Cardiac muscle cell (in vitro differentiated cells and primary cell): ENCODE results near the gene TSPAN32. TPM values are rescaled to one million over a fixed set of nuclear protein-coding genes. Genes with fewer than 3 reads are reported as not detected.

ENCODE experiments used
- DNase-seq, 2 donors: peaks; one replicate each; pipeline versions ENCODE4 v3.0.0 to v3.0.0-alpha.2; 2010 to 2017; ENCODE audit warnings: low read depth in 1 of 2, low spot score in 1 of 2
- H3K27ac ChIP-seq: fragments of 200-600 bp; sonication (generic); 2 replicates; pipeline ENCODE4 v1.5.1; 2016
- H3K27me3 ChIP-seq: fragments of 200-600 bp; sonication (generic); 2 replicates; pipeline ENCODE4 v1.6.0; 2016; ENCODE audit warnings: control low read depth
- H3K36me3 ChIP-seq: fragments of 200-600 bp; sonication (generic); 2 replicates; pipeline ENCODE4 v1.5.1; 2016; ENCODE audit warnings: control low read depth
- H3K4me1 ChIP-seq: fragments of 200-600 bp; sonication (generic); 2 replicates; pipeline ENCODE4 v1.8.1; 2017; ENCODE audit warnings: low read depth, mild to moderate bottlenecking, mixed run types
- H3K4me3 ChIP-seq: fragments of 200-600 bp; sonication (generic); 2 replicates; pipeline ENCODE4 v1.5.1; 2016; ENCODE audit warnings: mild to moderate bottlenecking
- H3K9me3 ChIP-seq: fragments of 200-600 bp; sonication (generic); 2 replicates; pipeline ENCODE4 v1.5.1; 2017; ENCODE audit warnings: low read depth, mild to moderate bottlenecking, control low read depth
- CTCF ChIP-seq: IDR thresholded peaks from 2 replicates; pipeline ENCODE4 v1.5.1; 2012; ENCODE audit warnings: low read depth, mild to moderate bottlenecking, low read length
- polyA plus RNA-seq: library from polyadenylated mRNA; unstranded; fragments of >200 nt; fragmentation: Nextera tagmentation; extraction: Ambion mirVana; gene quantifications from 2 replicates; pipeline ENCODE4 v1.2.1, GENCODE V29; 2016
- total RNA-seq: library from RNA; depleted of rRNA; stranded (reverse); fragments of >200 nt; gene quantifications from 2 replicates; pipeline ENCODE4 v1.2.3, GENCODE V29; 2016

TSPAN32 gene
- total and polyA plus RNA-seq, 2 experiments from 2014 or later: 22.0 to 24.8 TPM

DNA sequence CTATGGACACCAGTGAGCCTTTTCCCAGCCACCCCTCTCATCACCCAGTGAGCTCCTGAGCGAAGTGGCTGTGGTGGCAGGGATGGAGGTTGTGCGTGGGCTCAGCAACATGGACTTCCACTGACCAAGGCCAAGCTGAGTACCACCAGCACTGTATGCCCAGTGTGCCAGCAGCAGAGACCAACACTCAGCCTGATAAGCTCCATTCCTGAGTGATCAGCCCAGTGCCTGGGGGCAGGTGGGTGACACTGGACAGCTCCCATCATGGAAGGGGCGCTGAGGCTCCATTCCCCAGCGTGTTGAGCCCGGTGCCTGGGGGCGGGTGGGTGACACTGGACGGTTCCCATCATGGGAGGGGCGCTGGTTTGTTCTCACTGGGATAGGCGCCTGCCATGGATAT lies 57.7 kb downstream of the TSPAN32 start:
- Histone ChIP-seq H3K36me3 (no peaks in the 10 kb centered on the region), H3K27me3 (no peaks in the 10 kb centered on the region), H3K27ac (no peak overlapping the region), H3K4me1 (no peaks in the 10 kb centered on the region), H3K4me3 (no peak overlapping the region), H3K9me3 (no peaks in the 10 kb centered on the region)
- TF ChIP-seq CTCF: no peak
- no peak for DNase-seq

GRCh38 chr11:2360081-2360642 lies 58.3 kb downstream of the TSPAN32 start:
- Histone ChIP-seq H3K36me3 (no peaks in the 10 kb centered on the region), H3K27me3 (no peaks in the 10 kb centered on the region), H3K27ac (no peak overlapping the region), H3K4me3 (no peak overlapping the region), H3K4me1 (no peaks in the 10 kb centered on the region), H3K9me3 (no peaks in the 10 kb centered on the region)
- no peak for TF ChIP-seq CTCF
- no peak for DNase-seq

GRCh38 chr11:2361565-2361964 lies 59.8 kb downstream of the TSPAN32 start:
- no peaks in the 10 kb centered on the region for H3K4me1 ChIP-seq
- H3K27me3 ChIP-seq: no peaks in the 10 kb centered on the region
- no peak overlapping the region for H3K4me3 ChIP-seq
- no peak for TF ChIP-seq CTCF
- no peaks in the 10 kb centered on the region for H3K36me3 ChIP-seq
- no peak overlapping the region for H3K27ac ChIP-seq
- no peaks in the 10 kb centered on the region for H3K9me3 ChIP-seq
- DNase-seq: no peak

- H3K4me1 ChIP-seq: no peaks in the 10 kb centered on the region
- H3K27ac ChIP-seq: no peak overlapping the region
- no peaks in the 10 kb centered on the region for H3K27me3 ChIP-seq
- no peak for DNase-seq
- no peaks in the 10 kb centered on the region for H3K9me3 ChIP-seq
- no peak overlapping the region for H3K4me3 ChIP-seq
- TF ChIP-seq CTCF: no peak
- no peaks in the 10 kb centered on the region for H3K36me3 ChIP-seq
Measured at GRCh38 chr11:2362414-2362813, 60.6 kb downstream of the TSPAN32 start.

DNA sequence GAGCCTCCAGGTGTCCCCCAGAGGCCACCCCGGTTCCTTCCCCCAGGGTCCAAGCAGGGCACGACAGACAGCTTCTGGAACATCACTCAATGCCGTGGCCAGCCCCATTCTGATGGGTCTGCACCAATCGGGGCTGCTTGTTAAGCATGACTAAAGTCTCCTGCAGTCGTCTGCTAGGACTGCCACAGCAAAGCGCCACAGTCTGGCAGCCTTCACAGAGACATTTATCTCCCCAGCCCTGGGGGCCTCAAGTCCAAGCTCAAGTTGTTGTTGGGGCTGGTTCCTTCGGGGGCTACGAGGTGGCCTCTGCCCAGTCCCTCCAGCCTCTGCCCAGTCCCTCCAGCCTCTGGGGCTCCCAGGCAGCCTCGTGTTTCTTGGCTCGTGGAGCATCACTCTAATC lies 61.3 kb downstream of the TSPAN32 start:
- H3K4me1 ChIP-seq: no peaks in the 10 kb centered on the region
- no peak overlapping the region for H3K27ac ChIP-seq
- no peaks in the 10 kb centered on the region for H3K36me3 ChIP-seq
- H3K9me3 ChIP-seq: no peaks in the 10 kb centered on the region
- no peaks in the 10 kb centered on the region for H3K27me3 ChIP-seq
- TF ChIP-seq CTCF: no peak
- H3K4me3 ChIP-seq: no peak overlapping the region
- no peak for DNase-seq
